NCI-H345 treated with DMSO at 0.1 percent for 48 hours (cell line): ENCODE results near the gene PI4KA.
"Not testable (repeated sequence)": the region's sequence is repeated elsewhere in the genome, so short reads cannot be mapped to it uniquely, and the experiment has no call there.

ENCODE experiments used
- DNase-seq: peaks from one replicate; lab custom pipeline; 2025; ENCODE audit not compliant: unreplicated experiment; lab: John Stamatoyannopoulos, UW

PI4KA gene

GRCh38 chr22:20702175-20702545 lies 156.5 kb downstream of the PI4KA start:
- not testable (repeated sequence) for DNase-seq

- DNase-seq = not testable (repeated sequence)
Measured at GRCh38 chr22:20701680-20702136, 156.9 kb downstream of the PI4KA start.

GRCh38 chr22:20700347-20700746 lies 158.3 kb downstream of the PI4KA start:
- not testable (repeated sequence) for DNase-seq

GRCh38 chr22:20699856-20700255 lies 158.8 kb downstream of the PI4KA start:
- DNase-seq = not testable (repeated sequence)

- not testable (repeated sequence) for DNase-seq
Measured at GRCh38 chr22:20697481-20698113, 161.0 kb downstream of the PI4KA start.

GRCh38 chr22:20696056-20696455 lies 162.6 kb downstream of the PI4KA start:
- DNase-seq = not testable (repeated sequence)

GRCh38 chr22:20695205-20695604 lies 163.4 kb downstream of the PI4KA start:
- DNase-seq = not testable (repeated sequence)

- not testable (repeated sequence) for DNase-seq
Measured at GRCh38 chr22:20694256-20694655, 164.4 kb downstream of the PI4KA start.

GRCh38 chr22:20692926-20693325 lies 165.7 kb downstream of the PI4KA start:
- not testable (repeated sequence) for DNase-seq

- not testable (repeated sequence) for DNase-seq
Measured at GRCh38 chr22:20690586-20691317, 167.9 kb downstream of the PI4KA start.

GRCh38 chr22:20687356-20688172 lies 171.0 kb downstream of the PI4KA start:
- not testable (repeated sequence) for DNase-seq

GRCh38 chr22:20685764-20686163 lies 172.8 kb downstream of the PI4KA start:
- DNase-seq = not testable (repeated sequence)

- DNase-seq = not testable (repeated sequence)
Measured at GRCh38 chr22:20678792-20679435, 179.7 kb downstream of the PI4KA start.

- DNase-seq = no peak
Measured at GRCh38 chr22:20677684-20678242, 180.8 kb downstream of the PI4KA start.

- DNase-seq = not testable (repeated sequence)
Measured at GRCh38 chr22:20675613-20676012, 183.0 kb downstream of the PI4KA start.

GRCh38 chr22:20674998-20675397 lies 183.6 kb downstream of the PI4KA start:
- no peak for DNase-seq

GRCh38 chr22:20673295-20674195 lies 185.1 kb downstream of the PI4KA start:
- DNase-seq = no peak

- DNase-seq = no peak
Measured at GRCh38 chr22:20672732-20673131, 185.9 kb downstream of the PI4KA start.

GRCh38 chr22:20672082-20672424 lies 186.6 kb downstream of the PI4KA start:
- no peak for DNase-seq
